Activated T-cell treated with anti-CD3 and anti-CD28 coated beads, Interleukin-2, amount 50 U/mL, for 4 hours (primary cell): Measurements from ENCODE around the gene NFRKB. TPM values are rescaled to one million over a fixed set of nuclear protein-coding genes. Genes with fewer than 3 reads are reported as not detected.

ENCODE experiments used
- ATAC-seq, 2 donors: fragments of 200-7000 bp; cut with Tn5 transposase; one replicate each; pipeline ENCODE4 v1.10.0; 2021
- DNase-seq: peaks from one replicate; pipeline ENCODE4 v3.0.0-alpha.2; 2020
- H3K27me3 Mint-ChIP-seq: one replicate; pipeline ENCODE4 v1.8.0; 2021; ENCODE audit warnings: low read depth, mixed read lengths
- H3K36me3 Mint-ChIP-seq: one replicate; pipeline ENCODE4 v1.8.0; 2022; ENCODE audit warnings: mixed read lengths; ENCODE audit not compliant: insufficient read depth
- H3K4me1 Mint-ChIP-seq: one replicate; pipeline ENCODE4 v1.8.0; 2021; ENCODE audit warnings: low read depth, mixed read lengths
- H3K4me3 Mint-ChIP-seq: one replicate; pipeline ENCODE4 v1.8.0; 2021; ENCODE audit warnings: mild to moderate bottlenecking, moderate library complexity, mixed read lengths
- H3K9me3 Mint-ChIP-seq: one replicate; pipeline ENCODE4 v1.8.0; 2021; ENCODE audit warnings: mixed read lengths
- total RNA-seq, 3 donors: library from RNA; stranded (reverse); gene quantifications; one replicate each; pipeline ENCODE4 v1.2.1, GENCODE V29; 2021

The NFRKB gene
- 10 to 100 TPM; 30.2 to 42.1 (median 39.0) TPM for total RNA-seq

DNA sequence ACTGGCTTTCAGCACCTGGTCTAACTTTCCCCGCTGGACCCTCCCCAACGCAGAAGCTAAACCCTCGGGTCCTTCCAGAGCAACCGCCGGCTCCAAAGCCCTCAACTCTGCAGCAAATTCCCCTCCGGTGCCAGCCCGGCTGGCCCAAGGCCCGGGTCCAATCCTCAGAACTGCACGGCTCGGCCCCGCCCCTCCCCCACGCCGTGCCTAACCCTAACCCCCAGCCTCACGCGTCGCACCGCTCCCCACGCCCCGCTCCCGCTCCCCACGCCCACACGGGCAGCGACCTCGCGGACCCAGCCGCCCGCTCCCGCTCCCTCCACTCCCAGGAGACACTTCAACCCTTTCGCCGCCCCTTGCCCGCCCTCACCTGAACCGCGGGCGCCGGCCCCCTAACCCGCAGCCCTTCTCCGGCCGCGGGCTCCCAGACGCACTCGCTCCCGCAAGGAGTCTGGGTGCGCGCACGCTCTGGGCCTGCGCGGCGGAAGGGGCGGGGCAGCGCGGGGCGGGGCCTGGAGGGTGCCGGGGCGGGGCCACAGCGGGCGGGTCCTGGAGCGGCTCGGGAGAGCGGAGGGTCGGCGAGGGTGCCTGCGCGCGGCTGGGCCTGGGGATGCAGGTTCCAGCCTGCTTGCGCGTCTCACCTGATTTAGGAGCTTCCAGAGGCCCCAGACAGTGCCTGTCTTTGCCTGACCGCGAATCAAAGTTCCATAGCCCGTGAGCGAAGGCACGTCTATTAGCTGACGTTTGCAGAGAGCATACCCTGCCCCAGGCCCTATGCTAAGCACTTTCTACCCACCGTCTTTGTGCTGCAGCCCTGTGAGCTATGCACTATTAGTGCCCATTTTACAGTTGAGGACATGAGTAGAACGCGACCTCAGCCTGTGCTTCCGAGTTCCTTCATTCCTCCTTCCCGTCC, at the start of gene NFRKB:
Gene NFRKB, minus strand, starts transcription at position 453 of the 916 bp plus-strand sequence. CDS start 2,729 bp downstream, outside the sequence.
- H3K9me3 Mint-ChIP-seq, result no peaks in the 10 kb centered on the region
- no peaks in the 10 kb centered on the region for H3K27me3 Mint-ChIP-seq
- peak; percentile 97 to 98 for ATAC-seq
- H3K36me3 Mint-ChIP-seq, result peaks cover 19% of the 10 kb centered on the region
- peak within 1 kb of the TSS; percentile 93 for H3K4me3 Mint-ChIP-seq
- DNase-seq, result peak; percentile 87
- H3K4me1 Mint-ChIP-seq, result peaks cover 33% of the 10 kb centered on the region

DNA sequence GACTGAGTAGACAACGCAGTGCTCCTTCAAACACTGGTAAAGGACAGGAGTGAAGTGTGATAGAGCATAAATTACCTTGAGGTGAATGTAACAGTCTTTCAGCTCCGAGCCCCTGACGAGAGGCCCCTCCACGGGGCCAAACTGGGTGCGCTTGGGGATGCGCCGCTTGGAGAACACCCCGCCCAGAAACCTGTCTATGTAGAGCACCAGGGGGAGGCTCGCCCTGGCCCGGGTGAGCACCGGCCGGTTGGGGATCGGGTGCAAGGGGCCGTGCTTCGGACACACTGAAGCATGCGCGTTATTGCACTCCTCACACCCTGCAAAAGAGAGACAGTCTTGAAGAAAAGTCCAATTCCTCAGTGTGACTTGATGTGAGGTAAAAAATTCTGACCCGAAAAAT, 49.3 kb upstream of the NFRKB start:
- H3K4me1 Mint-ChIP-seq, result no peaks in the 10 kb centered on the region
- H3K4me3 Mint-ChIP-seq, result no peak overlapping the region
- H3K27me3 Mint-ChIP-seq, result no peaks in the 10 kb centered on the region
- no peak for DNase-seq
- H3K9me3 Mint-ChIP-seq, result no peaks in the 10 kb centered on the region
- no peak for ATAC-seq
- H3K36me3 Mint-ChIP-seq, result peaks cover 43% of the 10 kb centered on the region

- Mint-ChIP-seq H3K27me3 (no peaks in the 10 kb centered on the region), H3K4me1 (no peaks in the 10 kb centered on the region), H3K9me3 (no peaks in the 10 kb centered on the region), H3K4me3 (no peak overlapping the region), H3K36me3 (peaks cover 46% of the 10 kb centered on the region)
- no peak for DNase-seq
- ATAC-seq, result no peak
Observed at GRCh38 chr11:129943036-129943435, 47.7 kb upstream of the NFRKB start.

DNA sequence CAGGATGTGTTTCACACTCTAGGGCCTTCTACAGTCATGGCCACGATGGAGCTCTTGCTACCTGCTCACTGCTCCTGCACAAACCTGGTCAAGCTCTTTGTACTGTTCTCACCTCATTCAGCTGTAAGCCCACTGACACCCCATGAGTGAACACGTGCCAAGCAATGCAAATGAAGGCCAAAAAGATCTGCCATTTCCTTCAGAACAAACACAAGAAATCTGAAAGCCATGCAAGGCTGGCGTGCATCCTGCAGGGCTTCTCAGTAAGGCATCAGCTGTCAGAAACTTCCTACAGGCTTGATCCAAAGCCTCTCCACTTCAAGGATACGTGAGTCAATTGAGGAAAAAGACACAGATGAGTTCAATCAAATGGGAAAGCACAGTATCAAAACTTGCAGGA, 44.1 kb upstream of the NFRKB start:
- no peak overlapping the region for H3K4me3 Mint-ChIP-seq
- H3K4me1 Mint-ChIP-seq, result no peaks in the 10 kb centered on the region
- ATAC-seq (no peak), DNase-seq (no peak)
- H3K9me3 Mint-ChIP-seq, result no peaks in the 10 kb centered on the region
- H3K27me3 Mint-ChIP-seq, result no peaks in the 10 kb centered on the region
- H3K36me3 Mint-ChIP-seq, result peaks cover 31% of the 10 kb centered on the region

GRCh38 chr11:129938764-129939163, 43.4 kb upstream of the NFRKB start:
- no peak for DNase-seq
- Mint-ChIP-seq H3K9me3 (no peaks in the 10 kb centered on the region), H3K4me1 (no peaks in the 10 kb centered on the region), H3K27me3 (no peaks in the 10 kb centered on the region), H3K4me3 (no peak overlapping the region), H3K36me3 (peaks cover 37% of the 10 kb centered on the region)
- no peak for ATAC-seq

- Mint-ChIP-seq H3K27me3 (no peaks in the 10 kb centered on the region), H3K4me3 (no peak overlapping the region), H3K36me3 (peaks cover 38% of the 10 kb centered on the region), H3K9me3 (no peaks in the 10 kb centered on the region), H3K4me1 (no peaks in the 10 kb centered on the region)
- DNase-seq (no peak), ATAC-seq (no peak)
Observed at GRCh38 chr11:129937592-129938238, 42.3 kb upstream of the NFRKB start.

DNA sequence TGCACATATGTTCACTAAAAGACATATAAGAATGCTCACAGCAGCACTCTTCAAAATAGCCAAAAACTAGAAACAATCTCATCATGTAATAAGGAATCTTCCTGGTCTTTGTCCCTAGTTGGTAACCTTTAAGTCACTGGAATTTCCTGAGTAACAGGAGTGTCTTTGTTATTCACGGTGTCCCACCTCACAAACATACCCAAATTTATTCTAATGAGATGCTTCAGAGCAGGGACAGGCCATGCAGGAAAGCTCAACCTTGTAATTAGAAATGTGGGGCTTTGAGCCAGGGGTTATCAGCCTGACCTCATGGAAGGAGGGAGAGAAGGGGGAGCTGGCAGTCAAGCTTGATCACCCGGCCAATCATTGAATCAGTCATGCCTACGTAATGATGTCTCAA, 40.3 kb upstream of the NFRKB start:
- H3K9me3 Mint-ChIP-seq, result no peaks in the 10 kb centered on the region
- H3K4me1 Mint-ChIP-seq, result no peaks in the 10 kb centered on the region
- H3K27me3 Mint-ChIP-seq, result no peaks in the 10 kb centered on the region
- no peak overlapping the region for H3K4me3 Mint-ChIP-seq
- ATAC-seq (no peak), DNase-seq (no peak)
- peaks cover 33% of the 10 kb centered on the region for H3K36me3 Mint-ChIP-seq

DNA sequence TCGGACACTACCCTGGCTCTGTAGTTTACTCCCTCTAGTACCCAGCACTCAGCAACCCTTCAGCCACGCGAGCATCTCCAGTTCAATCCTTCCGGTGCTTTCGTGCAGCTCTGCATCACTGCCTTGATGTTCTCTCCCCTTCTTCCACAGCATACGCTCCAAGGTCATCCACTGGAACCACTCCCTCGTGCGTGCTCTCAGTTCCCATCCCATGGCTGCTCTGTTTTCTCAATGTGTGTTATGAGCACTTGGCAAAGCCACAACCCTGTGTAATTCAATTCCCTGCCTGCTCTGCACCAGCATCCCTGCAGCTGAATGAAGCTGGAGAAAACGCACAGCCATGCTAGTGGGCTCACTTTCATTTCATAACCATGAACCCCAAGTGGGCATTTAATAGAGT, 38.5 kb upstream of the NFRKB start:
- H3K27me3 Mint-ChIP-seq, result no peaks in the 10 kb centered on the region
- peaks cover 37% of the 10 kb centered on the region for H3K36me3 Mint-ChIP-seq
- H3K4me3 Mint-ChIP-seq, result no peak overlapping the region
- ATAC-seq (no peak), DNase-seq (no peak)
- no peaks in the 10 kb centered on the region for H3K9me3 Mint-ChIP-seq
- H3K4me1 Mint-ChIP-seq, result no peaks in the 10 kb centered on the region

- Mint-ChIP-seq H3K36me3 (peaks cover 35% of the 10 kb centered on the region), H3K27me3 (no peaks in the 10 kb centered on the region), H3K9me3 (no peaks in the 10 kb centered on the region), H3K4me3 (no peak overlapping the region), H3K4me1 (no peaks in the 10 kb centered on the region)
- ATAC-seq, result no peak
- no peak for DNase-seq
Observed at GRCh38 chr11:129933262-129933661, 37.9 kb upstream of the NFRKB start.

DNA sequence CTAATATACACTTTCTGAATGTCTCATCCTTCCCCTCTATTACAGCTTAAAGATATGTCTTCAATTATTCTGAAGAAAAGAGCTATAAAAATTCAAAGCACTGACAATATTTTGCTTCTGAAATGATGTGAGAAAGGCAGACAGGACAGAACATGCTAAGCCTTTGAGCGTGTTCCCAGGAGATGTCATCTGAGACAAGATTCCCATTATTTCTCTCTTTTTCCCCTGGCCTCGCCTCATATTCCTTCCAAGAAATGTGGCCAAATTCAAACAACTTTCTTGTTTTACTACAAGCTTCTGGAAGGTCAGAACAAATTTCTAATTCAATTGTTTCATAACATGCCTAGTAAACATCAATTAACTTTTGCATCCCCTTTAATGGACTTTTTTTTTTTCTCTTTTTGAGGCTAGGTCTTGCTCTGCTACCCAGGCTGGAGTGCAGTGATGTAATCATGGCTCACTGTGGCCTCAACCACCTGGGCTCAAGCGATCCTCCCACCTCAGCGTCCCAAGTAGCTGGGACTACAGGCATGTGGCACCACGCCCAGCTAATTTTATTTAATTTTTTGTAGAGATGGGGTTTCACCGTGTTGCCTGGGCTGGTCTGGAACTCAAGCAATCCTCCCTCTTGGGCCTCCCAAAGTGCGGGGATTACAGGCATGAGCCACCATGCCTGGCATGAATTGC, 37.1 kb upstream of the NFRKB start:
- H3K9me3 Mint-ChIP-seq, result no peaks in the 10 kb centered on the region
- peaks cover 36% of the 10 kb centered on the region for H3K36me3 Mint-ChIP-seq
- no peaks in the 10 kb centered on the region for H3K27me3 Mint-ChIP-seq
- H3K4me1 Mint-ChIP-seq, result no peaks in the 10 kb centered on the region
- DNase-seq, result no peak
- H3K4me3 Mint-ChIP-seq, result no peak overlapping the region
- ATAC-seq, result no peak

DNA sequence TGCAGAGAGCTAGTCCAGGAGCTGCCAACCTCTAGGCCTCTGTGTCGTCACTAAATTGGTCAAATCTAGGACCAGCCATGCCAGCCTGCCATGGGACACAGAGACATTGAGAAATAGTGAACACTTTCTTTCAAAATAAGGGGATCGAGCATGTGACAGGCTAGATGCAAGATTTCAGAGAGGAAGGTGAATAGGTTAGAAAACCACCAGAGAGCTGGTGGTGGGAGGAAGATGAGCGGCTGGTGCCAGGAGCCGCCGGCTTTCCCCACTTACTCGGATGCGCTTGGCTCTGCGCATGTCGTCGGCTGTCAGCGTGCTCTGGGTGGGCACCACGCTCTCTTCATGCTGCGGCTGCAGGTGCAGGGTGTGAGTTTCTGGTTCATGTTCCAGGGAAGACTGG, 35.4 kb upstream of the NFRKB start:
- ATAC-seq (no peak), DNase-seq (no peak)
- no peaks in the 10 kb centered on the region for H3K4me1 Mint-ChIP-seq
- H3K36me3 Mint-ChIP-seq, result peaks cover 38% of the 10 kb centered on the region
- H3K9me3 Mint-ChIP-seq, result no peaks in the 10 kb centered on the region
- H3K27me3 Mint-ChIP-seq, result no peaks in the 10 kb centered on the region
- H3K4me3 Mint-ChIP-seq, result no peak overlapping the region

DNA sequence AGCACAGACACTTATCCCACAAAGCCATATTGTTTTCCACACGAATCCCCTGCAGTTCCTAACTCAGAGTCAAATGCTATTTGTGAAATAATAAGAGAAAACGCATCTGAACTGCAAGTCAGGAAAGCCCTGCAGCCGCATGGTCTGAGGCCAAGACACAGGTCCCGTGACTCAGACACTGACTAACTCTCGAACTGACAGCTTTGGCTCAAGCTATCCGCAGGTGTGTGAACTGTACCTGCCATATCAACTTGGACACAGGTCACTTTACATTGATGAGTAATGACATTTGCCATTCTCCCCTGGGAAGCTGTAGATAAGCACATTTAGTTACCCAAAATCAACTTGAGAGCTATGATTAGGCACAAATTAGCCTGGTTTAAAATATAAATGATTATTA, 34.9 kb upstream of the NFRKB start:
- Mint-ChIP-seq H3K4me3 (no peak overlapping the region), H3K9me3 (no peaks in the 10 kb centered on the region), H3K27me3 (no peaks in the 10 kb centered on the region)

DNA sequence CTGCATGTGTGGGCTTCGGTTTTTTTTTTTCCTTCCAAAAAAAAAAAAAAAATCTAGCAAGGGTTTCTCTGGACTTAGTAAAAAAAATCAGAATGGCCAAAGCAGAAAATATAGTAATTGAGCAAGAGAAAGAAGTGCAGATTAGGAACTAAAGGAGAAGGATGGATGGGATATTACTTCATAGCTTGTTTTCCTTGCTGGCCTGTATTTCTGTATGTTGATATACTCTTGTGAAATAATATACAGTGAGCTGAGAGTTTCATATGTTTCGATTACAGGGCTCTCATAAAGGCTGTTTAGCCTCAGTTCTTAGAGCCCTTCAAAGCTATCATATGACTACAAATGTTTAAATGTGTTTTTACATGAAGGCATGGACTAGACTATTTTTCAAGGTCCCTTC, 34.3 kb upstream of the NFRKB start:
- no peak overlapping the region for H3K4me3 Mint-ChIP-seq
- DNase-seq (no peak), ATAC-seq (no peak)
- no peaks in the 10 kb centered on the region for H3K9me3 Mint-ChIP-seq
- H3K27me3 Mint-ChIP-seq, result no peaks in the 10 kb centered on the region
- no peaks in the 10 kb centered on the region for H3K4me1 Mint-ChIP-seq
- peaks cover 32% of the 10 kb centered on the region for H3K36me3 Mint-ChIP-seq

More for the DNA sequence above, 34.9 kb upstream of the NFRKB start:
- DNase-seq, result no peak
- ATAC-seq, result no peak
- no peaks in the 10 kb centered on the region for H3K4me1 Mint-ChIP-seq
- H3K36me3 Mint-ChIP-seq, result peaks cover 37% of the 10 kb centered on the region

- Mint-ChIP-seq H3K36me3 (peaks cover 28% of the 10 kb centered on the region), H3K27me3 (no peaks in the 10 kb centered on the region), H3K9me3 (no peaks in the 10 kb centered on the region), H3K4me1 (no peaks in the 10 kb centered on the region), H3K4me3 (no peak overlapping the region)
- DNase-seq (no peak), ATAC-seq (no peak)
Observed at GRCh38 chr11:129928923-129929692, 33.7 kb upstream of the NFRKB start.
